Gastroesophageal sphincter (tissue), 3 donors: Measurements from ENCODE around the gene RHD.
"Not testable (repeated sequence)": the region's sequence is repeated elsewhere in the genome, so short reads cannot be mapped to it uniquely, and the experiment has no call there.

Experiments used
- CTCF ChIP-seq, 4 experiments: fragments of 200-600 bp in 2 of 4; fragments of 450-650 bp in 2 of 4; sonication (generic) in 1 of 4; IDR thresholded peaks; one replicate each; pipeline ENCODE4 v1.5.1; 2017 to 2019; ENCODE audit warnings: antibody characterized with exemption in 4 of 4, mild to moderate bottlenecking in 2 of 4, moderate library complexity in 2 of 4
- POLR2AphosphoS5 ChIP-seq: sonication (generic); formaldehyde crosslinking; IDR thresholded peaks from one replicate; pipeline ENCODE4 v1.6.1; 2017; ENCODE audit warnings: antibody characterized with exemption

DNA sequence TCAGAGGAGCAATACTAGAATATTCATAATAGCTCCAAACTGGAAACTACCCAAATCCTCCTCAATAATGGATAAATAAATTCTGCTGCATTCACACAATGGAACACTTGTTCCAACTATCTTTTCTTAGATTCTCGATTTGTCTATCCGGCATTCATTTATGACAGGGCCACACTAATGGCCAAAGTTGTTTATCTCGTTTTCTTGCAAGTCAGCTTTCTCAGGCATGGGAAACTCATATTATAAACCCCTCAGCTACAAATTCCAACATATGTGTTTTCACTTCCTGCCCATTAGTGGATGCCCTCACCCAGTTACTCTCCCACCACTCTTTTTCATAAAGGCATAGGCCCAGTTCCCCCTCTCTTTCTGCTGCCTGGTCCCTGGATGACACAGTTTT lies 106.1 kb downstream of the RHD start:
- not testable (repeated sequence) for TF ChIP-seq CTCF (IDR thresholded peaks at IDR 0.05); POLR2AphosphoS5
